ENCODE data around the gene DENND5A.

DENND5A gene

GRCh38 chr11:9265211-9266131 is at the start of gene DENND5A:
Gene DENND5A (minus strand): TSS chr11:9265350. CDS start chr11:9265069, 281 bp downstream.
- peak in 2 of 3 donors; percentile 10 to 42 for DNase-seq (ENCODE audit: low read depth in 3 of 3, low spot score in 1 of 3)

DNA sequence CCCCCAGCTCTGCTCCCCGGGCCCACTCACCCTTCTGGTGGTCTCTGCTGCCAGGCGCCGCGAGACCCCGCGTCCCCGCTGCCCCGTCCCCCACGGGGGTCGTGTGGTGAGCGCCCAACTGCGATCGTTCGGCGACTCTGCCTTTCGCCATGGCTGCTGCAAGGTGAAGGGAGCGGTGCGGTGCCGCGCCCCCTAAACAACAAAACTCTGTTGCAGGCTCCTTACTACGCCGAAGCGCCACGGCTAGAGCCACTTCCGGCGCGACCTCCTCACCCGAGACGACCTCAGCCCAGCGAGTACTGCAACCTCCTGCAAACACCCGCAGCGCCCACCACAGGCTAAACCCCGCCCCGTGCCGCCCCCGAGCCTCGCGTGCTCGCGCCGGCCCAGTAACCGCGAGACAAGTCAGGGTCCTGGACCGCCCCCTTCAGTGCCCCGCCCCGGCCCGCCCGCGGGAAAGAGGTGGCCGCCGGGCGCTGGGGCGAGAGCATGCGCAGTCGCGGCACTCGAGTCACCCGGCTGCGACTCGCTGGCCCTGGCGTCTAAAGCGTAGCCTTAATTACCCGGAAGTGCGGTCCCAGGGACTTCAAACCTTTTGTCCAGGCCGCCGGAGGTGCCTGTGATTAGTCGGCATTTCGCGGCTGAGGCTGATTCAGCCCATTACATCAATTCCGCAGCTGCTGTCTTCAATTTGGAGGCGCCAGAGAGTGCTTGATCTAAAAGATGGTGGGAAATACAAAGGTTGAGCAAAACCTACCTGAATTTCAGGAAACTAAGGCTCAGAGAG is 49.3 kb upstream of the DENND5A start, which contains the start of gene TMEM41B:
Gene TMEM41B, minus strand, starts transcription at position 303 of the 787 bp plus-strand sequence. Its CDS starts 152 bp downstream, at position 151.
- DNase-seq (ENCODE audit: low read depth in 3 of 3, low spot score in 1 of 3) = peak; percentile 95 to 99 (median 97)

DNA sequence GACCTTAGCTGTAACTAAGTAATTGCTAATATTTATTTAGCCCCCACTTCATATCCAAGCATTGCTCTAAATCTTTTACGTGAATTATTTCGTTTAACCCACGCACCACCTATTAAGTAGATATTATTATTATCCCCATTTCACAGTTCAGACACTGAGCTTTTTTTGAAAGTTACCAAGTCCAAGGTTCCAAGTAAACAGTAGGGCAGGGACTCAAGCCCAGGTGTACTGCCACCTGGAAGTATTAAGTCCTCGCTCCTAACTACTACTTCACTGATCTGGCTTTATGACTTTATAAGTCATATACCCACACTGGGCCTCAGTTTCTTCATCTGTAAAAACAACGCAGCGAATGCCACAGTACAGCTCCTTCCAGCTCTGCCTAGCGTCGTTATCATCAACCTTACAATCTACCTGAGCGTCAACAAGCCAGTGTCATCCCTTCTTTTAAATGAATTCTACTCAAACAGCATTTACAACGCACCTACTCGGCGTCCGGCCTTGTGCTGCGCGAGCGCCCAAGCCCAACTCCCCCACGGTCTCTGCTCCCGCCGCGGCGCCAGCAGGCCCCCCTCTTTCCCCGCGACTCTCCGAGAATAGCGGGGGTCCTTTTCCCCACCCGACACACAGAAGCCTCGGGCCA is 48.6 kb upstream of the DENND5A start:
- DNase-seq (ENCODE audit: low read depth in 3 of 3, low spot score in 1 of 3) = no peak

GRCh38 chr11:9310485-9311090 is 45.4 kb upstream of the DENND5A start:
- no peak for DNase-seq (ENCODE audit: low read depth in 3 of 3, low spot score in 1 of 3)

- no peak for DNase-seq (ENCODE audit: low read depth in 3 of 3, low spot score in 1 of 3)
Measured at GRCh38 chr11:9304178-9304577, 39.0 kb upstream of the DENND5A start.

DNA sequence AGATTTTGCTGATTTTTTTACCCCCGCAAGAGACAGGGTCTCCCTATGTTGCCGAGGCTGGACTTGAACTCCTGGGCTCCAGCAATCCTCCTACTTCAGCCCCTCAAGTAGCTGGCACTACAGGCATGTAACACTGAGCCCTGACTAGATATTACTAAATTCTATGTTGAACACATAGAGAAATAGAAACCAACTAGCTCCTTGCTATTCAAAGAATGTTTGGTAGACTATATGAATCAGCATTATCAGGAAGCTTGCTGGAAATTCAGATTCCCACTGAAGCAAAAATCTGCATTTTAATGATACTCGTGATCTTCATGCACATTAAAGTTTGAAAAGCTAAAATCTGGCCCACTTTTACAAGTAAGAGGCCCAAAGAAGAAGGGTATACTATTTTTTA is 37.3 kb upstream of the DENND5A start:
- DNase-seq (ENCODE audit: low read depth in 3 of 3, low spot score in 1 of 3) = no peak

DNA sequence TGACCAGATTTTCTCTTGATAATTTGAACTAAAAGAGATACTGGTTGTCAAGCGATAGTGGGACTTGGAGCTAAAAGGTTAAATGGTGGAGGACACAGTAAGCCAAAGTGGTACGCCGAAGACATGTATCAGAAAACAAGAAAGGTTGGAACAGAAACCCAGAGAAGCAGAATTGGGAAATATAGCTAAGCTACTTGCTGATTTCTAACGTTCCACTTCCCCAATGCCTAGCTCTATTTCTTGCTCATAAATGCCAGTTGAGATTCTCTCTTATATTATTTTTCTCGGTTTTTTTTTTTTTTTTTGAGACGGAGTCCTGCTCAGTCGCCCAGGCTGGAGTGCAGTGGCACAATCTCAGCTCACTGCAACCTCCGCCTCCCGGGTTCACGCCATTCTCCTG is 36.6 kb upstream of the DENND5A start:
- DNase-seq (ENCODE audit: low read depth in 3 of 3, low spot score in 1 of 3) = no peak

DNA sequence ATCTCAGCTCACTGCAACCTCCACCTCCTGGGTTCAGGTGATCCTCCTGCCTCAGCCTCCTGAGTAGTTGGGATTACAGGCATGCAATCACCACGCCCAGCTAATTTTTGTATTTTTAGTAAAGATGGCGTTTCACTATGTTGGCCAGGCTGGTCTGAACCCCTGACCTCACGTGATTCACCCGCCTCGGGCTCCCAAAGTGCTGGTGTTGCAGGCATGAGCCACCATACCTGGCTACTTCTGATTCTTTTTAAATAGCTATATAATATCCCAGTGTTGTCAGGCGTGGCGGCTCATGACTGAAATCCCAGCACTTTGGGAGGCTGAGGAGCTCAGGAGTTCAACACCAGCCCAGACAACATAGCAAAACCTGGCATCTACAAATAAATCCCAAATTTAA is 28.5 kb upstream of the DENND5A start:
- DNase-seq (ENCODE audit: low read depth in 3 of 3, low spot score in 1 of 3) = no peak

DNA sequence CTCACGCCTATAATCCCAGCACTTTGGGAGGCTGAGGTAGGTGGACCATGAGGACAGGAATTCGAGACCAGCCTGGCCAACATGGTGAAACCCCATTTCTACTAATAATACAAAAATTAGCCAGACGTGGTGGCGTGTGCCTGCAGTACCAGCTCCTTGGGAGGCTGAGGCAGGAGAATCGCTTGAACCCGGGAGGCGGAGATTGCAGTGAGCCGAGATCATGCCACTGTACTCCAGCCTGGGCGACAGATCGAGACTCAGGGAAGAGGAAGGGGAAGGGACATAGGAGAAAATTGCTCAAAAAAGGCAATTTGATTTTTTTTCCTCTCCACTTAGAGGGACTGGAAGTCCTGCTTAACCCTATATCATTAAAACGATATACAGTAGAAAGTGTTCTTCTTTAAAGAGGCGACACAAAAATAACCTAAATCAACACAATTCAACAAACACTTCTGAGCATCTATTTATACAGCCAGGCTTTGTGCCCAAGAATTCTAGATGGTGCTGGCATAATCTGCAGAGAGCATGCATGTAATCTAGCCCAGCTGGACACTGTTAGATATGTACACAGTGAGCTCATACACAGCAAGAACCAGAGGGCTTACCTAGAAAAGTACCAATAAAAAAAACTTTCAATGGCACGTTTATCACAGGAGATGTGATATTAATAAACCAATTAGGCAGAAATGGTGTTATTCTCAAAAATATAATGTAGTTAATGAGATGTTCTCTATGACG is 20.9 kb upstream of the DENND5A start:
- no peak for DNase-seq (ENCODE audit: low read depth in 3 of 3, low spot score in 1 of 3)

DNA sequence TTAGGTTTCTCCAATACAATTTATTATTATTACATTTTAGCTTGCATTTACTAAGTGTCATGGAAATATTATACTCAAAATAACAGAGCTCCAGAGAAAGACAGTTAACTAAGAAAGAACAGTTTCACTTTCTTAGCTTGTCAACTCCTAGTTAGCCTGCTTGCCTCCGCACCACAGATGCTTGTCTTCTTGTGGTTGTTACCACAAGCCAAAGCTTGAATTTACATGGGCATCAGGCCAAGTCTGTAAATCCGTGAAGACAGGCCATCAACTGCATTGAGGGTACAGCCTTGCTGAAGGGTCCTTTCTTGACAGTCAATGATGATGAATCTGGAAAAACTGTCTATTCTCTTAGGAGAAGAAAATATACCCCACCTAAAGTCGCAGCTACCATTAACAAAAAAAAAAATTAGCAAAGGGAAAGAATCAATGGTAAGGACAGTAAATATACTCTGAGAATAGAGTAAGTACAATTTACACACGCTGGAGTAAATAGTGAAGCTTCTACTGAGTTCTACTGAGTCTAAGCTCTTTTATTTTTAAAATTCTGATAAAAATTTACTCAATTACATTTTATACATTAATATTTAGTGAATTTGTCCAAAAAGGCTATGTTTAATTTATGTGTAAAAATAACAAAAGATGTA is 15.6 kb upstream of the DENND5A start:
- DNase-seq (ENCODE audit: low read depth in 3 of 3, low spot score in 1 of 3) = peak in 2 of 3 donors; percentile 15 to 23

- no peak for DNase-seq (ENCODE audit: low read depth in 3 of 3, low spot score in 1 of 3)
Measured at GRCh38 chr11:9277176-9277575, 12.0 kb upstream of the DENND5A start.

- DNase-seq (ENCODE audit: low read depth in 3 of 3, low spot score in 1 of 3) = no peak
Measured at GRCh38 chr11:9276571-9276970, 11.4 kb upstream of the DENND5A start.

DNA sequence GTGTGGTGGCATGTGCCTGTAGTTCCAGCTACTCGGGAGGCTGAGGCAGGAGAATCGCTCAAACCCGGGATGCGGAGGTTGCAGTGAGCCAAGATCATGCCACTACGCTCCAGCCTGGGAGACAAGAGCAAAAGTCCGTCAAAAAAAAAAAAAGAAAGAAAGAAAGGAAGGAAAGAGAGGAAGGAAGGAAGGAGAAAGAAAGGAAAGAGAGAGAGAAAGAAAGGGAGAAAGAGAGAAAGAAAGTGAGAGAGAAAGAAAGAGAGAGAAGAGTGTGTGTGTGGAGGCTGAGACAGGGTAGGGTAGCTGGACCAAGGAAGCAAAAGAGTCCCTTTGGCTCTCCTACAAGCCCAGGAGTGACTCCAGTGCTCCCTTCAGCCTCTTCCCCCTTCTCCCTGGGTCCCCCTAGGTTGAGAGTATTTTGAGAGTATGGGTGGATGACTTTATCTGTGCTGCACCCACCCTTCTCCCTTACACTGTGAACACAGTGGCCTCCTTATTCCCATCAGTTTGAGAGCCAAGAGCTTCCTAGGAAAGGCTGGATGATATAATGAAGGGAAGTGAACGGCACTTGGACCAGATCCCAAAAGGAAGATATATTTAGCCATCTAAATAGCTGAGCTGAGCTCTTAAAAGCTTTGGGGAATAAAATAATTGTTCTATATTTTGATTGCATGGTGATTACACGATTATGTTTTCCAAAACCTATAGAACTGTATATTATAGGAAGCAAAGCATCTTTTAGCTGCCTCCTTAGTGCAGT is 9.5 kb upstream of the DENND5A start:
- DNase-seq (ENCODE audit: low read depth in 3 of 3, low spot score in 1 of 3) = no peak

GRCh38 chr11:9273376-9274336 is 8.5 kb upstream of the DENND5A start:
- no peak for DNase-seq (ENCODE audit: low read depth in 3 of 3, low spot score in 1 of 3)

- no peak for DNase-seq (ENCODE audit: low read depth in 3 of 3, low spot score in 1 of 3)
Measured at GRCh38 chr11:9269492-9270013, 4.4 kb upstream of the DENND5A start.

- DNase-seq (ENCODE audit: low read depth in 3 of 3, low spot score in 1 of 3) = no peak
Measured at GRCh38 chr11:9267680-9268079, 2.5 kb upstream of the DENND5A start.

GRCh38 chr11:9266926-9267325 is 1.8 kb upstream of the DENND5A start:
- no peak for DNase-seq (ENCODE audit: low read depth in 3 of 3, low spot score in 1 of 3)
